Esophagus muscularis mucosa (tissue), 4 donors: ENCODE measurements around the gene NT5DC3. TPM values are rescaled to one million over a fixed set of nuclear protein-coding genes. Genes with fewer than 3 reads are reported as not detected.

Source experiments
- DNase-seq: peaks from one replicate; pipeline ENCODE4 v3.0.0-alpha.2; 2017; ENCODE audit errors: extremely low spot score
- H3K27ac ChIP-seq, 4 donors: fragments of 200-600 bp; sonication (generic); replicated peaks in 1 of 4; 1 replicate in 3 of 4; 2 replicates in 1 of 4; pipeline ENCODE4 v1.5.1; 2016 to 2019; ENCODE audit warnings: mild to moderate bottlenecking in 1 of 4
- H3K27me3 ChIP-seq, 4 donors: fragments of 200-600 bp; sonication (generic); one replicate each; pipeline versions ENCODE4 v1.5.1 to v1.6.0; 2016 to 2019
- H3K36me3 ChIP-seq, 4 donors: fragments of 200-600 bp; sonication (generic); one replicate each; pipeline ENCODE4 v1.5.1; 2016 to 2019
- H3K4me1 ChIP-seq, 4 donors: fragments of 200-600 bp; sonication (generic); one replicate each; pipeline ENCODE4 v1.5.1; 2016 to 2019
- H3K4me3 ChIP-seq, 4 donors: fragments of 200-600 bp; sonication (generic); 1 replicate in 2 of 4; 2 replicates in 2 of 4; pipeline ENCODE4 v1.5.1; 2016 to 2019; ENCODE audit warnings: mild to moderate bottlenecking in 4 of 4, moderate library complexity in 1 of 4
- H3K9me3 ChIP-seq, 4 donors: fragments of 200-600 bp; sonication (generic); 1 replicate in 3 of 4; 2 replicates in 1 of 4; pipeline ENCODE4 v1.5.1; 2016 to 2019
- EP300 ChIP-seq: sonication (generic); formaldehyde crosslinking; IDR thresholded peaks from one replicate; pipeline ENCODE4 v1.6.1; 2017; ENCODE audit warnings: antibody characterized with exemption
- POLR2A ChIP-seq: fragments of 450-650 bp; IDR thresholded peaks from one replicate; pipeline ENCODE4 v1.6.1; 2017; ENCODE audit warnings: antibody characterized with exemption, moderate library complexity, mild to moderate bottlenecking, low read depth
- POLR2AphosphoS5 ChIP-seq, 2 donors: sonication (generic); formaldehyde crosslinking; IDR thresholded peaks; one replicate each; pipeline ENCODE4 v1.6.1; 2017; ENCODE audit warnings: antibody characterized with exemption in 2 of 2
- WGBS: methylation state at CpG from one replicate; pipeline ENCODE4 v1.1.5; 2018; 5-methylcytosine and 5-hydroxymethylcytosine counted together
- intact Hi-C: fragments of 100-400 bp; cut with DNase I; formaldehyde crosslinking; loops from one replicate; pipeline ENCODE4 v1.15.1; 2023
- total RNA-seq, 4 donors: library from RNA; depleted of rRNA; stranded (reverse); fragments of >200 nt; gene quantifications; one replicate each; pipeline versions ENCODE4 v1.1.0 to v1.2.1, GENCODE V29; 2016
- TF ChIP-seq, protein P1 (sequence below), 3 experiments: fragments of 200-600 bp in 2 of 3; fragments of 450-650 bp in 1 of 3; sonication (generic) in 2 of 3; IDR thresholded peaks; one replicate each; pipeline ENCODE4 v1.5.1; 2017 to 2019; ENCODE audit warnings: antibody characterized with exemption in 3 of 3, mild to moderate bottlenecking in 2 of 3, moderate library complexity in 1 of 3

The NT5DC3 gene
- total RNA-seq, 4 donors from 2014 or later: 169 to 275 (median 195) TPM

DNA sequence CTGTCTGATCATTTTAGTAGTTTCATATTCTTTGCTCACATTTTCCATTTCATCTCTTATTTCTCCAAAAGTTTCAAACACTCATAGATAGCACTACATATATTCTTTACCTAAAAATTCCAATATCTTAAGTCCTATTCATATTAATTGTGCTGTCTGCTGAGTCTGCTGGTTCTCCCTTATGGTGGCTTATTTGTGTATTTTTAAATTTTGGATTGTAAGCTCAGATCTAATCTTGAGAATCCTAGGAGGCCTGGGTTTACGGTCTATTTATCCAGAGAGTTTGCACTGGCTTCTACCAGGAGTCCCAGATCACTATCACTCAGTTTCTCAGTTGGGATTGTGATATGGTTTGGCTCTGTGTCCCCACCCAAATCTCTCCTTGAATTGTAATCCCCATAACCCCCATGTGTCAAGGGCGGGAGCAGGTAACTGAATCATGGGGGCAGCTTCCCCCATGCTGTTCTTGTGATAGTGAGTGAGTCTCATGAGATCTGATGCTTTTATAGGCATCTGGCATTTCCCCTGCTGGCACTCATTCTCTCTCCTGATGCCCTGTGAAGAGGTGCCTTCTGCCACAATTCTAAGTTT, 10.2 kb downstream of the NT5DC3 start:
- no peak for DNase-seq
- WGBS: 96% methylated on average over 2 of the region's 2 CpGs
- H3K9me3 ChIP-seq: no peaks in the 10 kb centered on the region
- H3K4me3 ChIP-seq: no peak overlapping the region
- no peak for TF ChIP-seq POLR2A
- TF ChIP-seq POLR2AphosphoS5 (IDR thresholded peaks at IDR 0.05): peak in 1 of 2 donors; percentile 44
- TF ChIP-seq EP300: no peak
- peaks cover 0 to 98% (median 76%) of the 10 kb centered on the region in 4 donors for H3K4me1 ChIP-seq
- H3K27me3 ChIP-seq: no peaks in the 10 kb centered on the region
- intact Hi-C loops: no loop called here
- H3K36me3 ChIP-seq: peaks cover 0 to 12% (median 0%) of the 10 kb centered on the region in 4 donors
- H3K27ac ChIP-seq: no peak overlapping the region

- no peak for DNase-seq
- 91% methylated on average over 5 of the region's 5 CpGs for WGBS
- Histone ChIP-seq H3K36me3 (peaks cover 0 to 9% (median 0%) of the 10 kb centered on the region in 4 donors), H3K4me1 (peaks cover 0 to 98% (median 77%) of the 10 kb centered on the region in 4 donors), H3K27me3 (no peaks in the 10 kb centered on the region), H3K4me3 (no peak overlapping the region), H3K9me3 (no peaks in the 10 kb centered on the region), H3K27ac (no peak overlapping the region)
- intact Hi-C loops: no loop called here
- TF ChIP-seq EP300 (no peak), POLR2AphosphoS5 (IDR thresholded peaks at IDR 0.05) (peak in 1 of 2 donors; percentile 46)
Observed at GRCh38 chr12:103830025-103830725, 10.9 kb downstream of the NT5DC3 start.

DNA sequence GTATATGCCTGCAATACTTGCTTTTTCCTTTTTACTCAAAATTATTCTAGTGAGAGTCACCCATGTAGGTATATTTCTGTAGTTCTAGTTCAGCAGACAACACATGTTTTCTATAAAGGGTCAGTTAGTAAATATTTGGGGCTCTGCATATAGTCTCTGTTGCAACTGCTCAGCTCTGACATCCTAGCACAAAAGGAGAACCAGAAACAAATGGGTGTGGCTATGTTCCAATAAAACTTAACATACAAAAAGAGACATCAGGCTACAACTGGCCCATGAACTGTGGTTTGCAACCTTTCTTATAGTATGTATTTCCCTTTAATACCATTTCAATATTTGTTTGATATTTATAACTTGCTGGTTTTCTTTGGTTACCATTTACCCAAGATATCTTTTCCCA, 11.9 kb downstream of the NT5DC3 start:
- peaks cover 0 to 5% (median 0%) of the 10 kb centered on the region in 4 donors for H3K36me3 ChIP-seq
- no peaks in the 10 kb centered on the region for H3K27me3 ChIP-seq
- H3K9me3 ChIP-seq: no peaks in the 10 kb centered on the region
- intact Hi-C loops: no loop called here
- no peak for DNase-seq
- H3K4me3 ChIP-seq: no peak overlapping the region
- peaks cover 0 to 98% (median 77%) of the 10 kb centered on the region in 4 donors for H3K4me1 ChIP-seq
- TF ChIP-seq, protein P1, sequence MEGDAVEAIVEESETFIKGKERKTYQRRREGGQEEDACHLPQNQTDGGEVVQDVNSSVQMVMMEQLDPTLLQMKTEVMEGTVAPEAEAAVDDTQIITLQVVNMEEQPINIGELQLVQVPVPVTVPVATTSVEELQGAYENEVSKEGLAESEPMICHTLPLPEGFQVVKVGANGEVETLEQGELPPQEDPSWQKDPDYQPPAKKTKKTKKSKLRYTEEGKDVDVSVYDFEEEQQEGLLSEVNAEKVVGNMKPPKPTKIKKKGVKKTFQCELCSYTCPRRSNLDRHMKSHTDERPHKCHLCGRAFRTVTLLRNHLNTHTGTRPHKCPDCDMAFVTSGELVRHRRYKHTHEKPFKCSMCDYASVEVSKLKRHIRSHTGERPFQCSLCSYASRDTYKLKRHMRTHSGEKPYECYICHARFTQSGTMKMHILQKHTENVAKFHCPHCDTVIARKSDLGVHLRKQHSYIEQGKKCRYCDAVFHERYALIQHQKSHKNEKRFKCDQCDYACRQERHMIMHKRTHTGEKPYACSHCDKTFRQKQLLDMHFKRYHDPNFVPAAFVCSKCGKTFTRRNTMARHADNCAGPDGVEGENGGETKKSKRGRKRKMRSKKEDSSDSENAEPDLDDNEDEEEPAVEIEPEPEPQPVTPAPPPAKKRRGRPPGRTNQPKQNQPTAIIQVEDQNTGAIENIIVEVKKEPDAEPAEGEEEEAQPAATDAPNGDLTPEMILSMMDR (IDR thresholded peaks at IDR 0.05): no peak
- TF ChIP-seq EP300 (no peak), POLR2A (no peak), POLR2AphosphoS5 (IDR thresholded peaks at IDR 0.05) (no peak)
- no peak overlapping the region for H3K27ac ChIP-seq

- Histone ChIP-seq H3K27me3 (no peaks in the 10 kb centered on the region), H3K4me3 (peak overlapping the region in 1 of 4 donors; percentile 1), H3K4me1 (peaks cover 0 to 98% (median 76%) of the 10 kb centered on the region in 4 donors), H3K36me3 (peaks cover 0 to 5% (median 0%) of the 10 kb centered on the region in 4 donors), H3K27ac (peak overlapping the region in 1 of 4 donors; percentile 12), H3K9me3 (no peaks in the 10 kb centered on the region)
- DNase-seq: no peak
- WGBS: 66% methylated on average over 2 of the region's 2 CpGs
- intact Hi-C loops: no loop called here
- TF ChIP-seq POLR2A: no peak
- TF ChIP-seq POLR2AphosphoS5 (IDR thresholded peaks at IDR 0.05): no peak
- TF ChIP-seq EP300: no peak
- TF ChIP-seq, protein P1 (IDR thresholded peaks at IDR 0.05): no peak
Observed at GRCh38 chr12:103827911-103828391, 13.1 kb downstream of the NT5DC3 start.

DNA sequence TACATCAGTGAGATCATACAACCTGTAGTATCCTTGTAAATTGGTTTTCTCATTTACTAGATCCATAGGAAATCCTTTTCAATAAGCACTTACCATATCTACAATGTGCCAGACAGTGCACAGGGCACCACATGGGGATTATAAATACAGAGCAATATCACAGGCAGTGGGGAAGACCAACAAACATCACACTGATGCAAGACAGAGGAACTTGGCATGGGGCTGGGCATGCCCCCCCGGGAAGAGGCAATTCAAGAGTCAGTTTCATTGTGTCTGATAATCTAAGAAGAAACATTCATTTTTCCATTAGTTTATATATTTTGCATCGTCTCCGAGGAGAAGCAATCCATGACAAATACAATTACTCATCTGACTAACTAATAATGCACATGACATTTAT, 16.2 kb downstream of the NT5DC3 start:
- Histone ChIP-seq H3K27me3 (no peaks in the 10 kb centered on the region), H3K4me3 (peak overlapping the region in 1 of 4 donors; percentile 3), H3K36me3 (peaks cover 0 to 12% (median 5%) of the 10 kb centered on the region in 4 donors), H3K4me1 (peaks cover 0 to 99% (median 87%) of the 10 kb centered on the region in 4 donors), H3K27ac (peak overlapping the region in 2 of 4 donors; percentile 33 to 40), H3K9me3 (peaks cover 0 to 6% (median 0%) of the 10 kb centered on the region in 4 donors)
- intact Hi-C loops: no loop called here
- DNase-seq: no peak
- peak in 1 of 2 donors; percentile 11 for TF ChIP-seq POLR2AphosphoS5 (IDR thresholded peaks at IDR 0.05)
- TF ChIP-seq, protein P1 (IDR thresholded peaks at IDR 0.05): no peak
- TF ChIP-seq EP300: no peak
- WGBS: 25% methylated on average over 3 of the region's 3 CpGs
